Breast epithelium (tissue), 3 donors: ENCODE results near the gene HADHB.

ENCODE experiments used
- POLR2A ChIP-seq: fragments of 450-650 bp; IDR thresholded peaks from one replicate; pipeline ENCODE4 v1.6.1; 2016; ENCODE audit warnings: antibody characterized with exemption, mild to moderate bottlenecking, moderate library complexity
- POLR2AphosphoS5 ChIP-seq, 3 donors: sonication (generic); formaldehyde crosslinking; IDR thresholded peaks; one replicate each; pipeline ENCODE4 v1.6.1; 2017; ENCODE audit warnings: antibody characterized with exemption in 3 of 3
- TF ChIP-seq, protein P1 (sequence below), 3 donors: fragments of 450-650 bp; IDR thresholded peaks; one replicate each; pipeline ENCODE4 v1.5.1; 2016 to 2017; ENCODE audit warnings: antibody characterized with exemption in 3 of 3, mild to moderate bottlenecking in 3 of 3, moderate library complexity in 3 of 3

DNA sequence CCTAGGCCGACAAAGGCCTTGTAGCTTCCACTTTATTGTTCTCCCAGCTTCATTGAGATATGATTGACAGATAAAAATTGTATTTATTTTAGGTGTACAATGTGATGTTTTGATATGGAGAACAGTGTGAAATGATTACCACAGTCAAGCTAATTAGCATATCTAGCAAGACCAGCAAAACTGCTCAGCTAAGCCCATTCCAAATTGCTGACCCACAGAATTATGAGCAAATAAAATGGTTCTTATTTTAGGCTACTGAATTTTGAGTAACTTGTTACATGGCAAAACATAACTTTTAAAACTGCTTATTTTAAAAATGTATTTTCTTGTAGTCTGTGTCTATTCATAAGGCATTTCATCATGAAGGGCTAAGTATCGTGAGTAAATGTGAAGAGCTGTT is 92.6 kb downstream of the HADHB start:
- TF ChIP-seq, protein P1, sequence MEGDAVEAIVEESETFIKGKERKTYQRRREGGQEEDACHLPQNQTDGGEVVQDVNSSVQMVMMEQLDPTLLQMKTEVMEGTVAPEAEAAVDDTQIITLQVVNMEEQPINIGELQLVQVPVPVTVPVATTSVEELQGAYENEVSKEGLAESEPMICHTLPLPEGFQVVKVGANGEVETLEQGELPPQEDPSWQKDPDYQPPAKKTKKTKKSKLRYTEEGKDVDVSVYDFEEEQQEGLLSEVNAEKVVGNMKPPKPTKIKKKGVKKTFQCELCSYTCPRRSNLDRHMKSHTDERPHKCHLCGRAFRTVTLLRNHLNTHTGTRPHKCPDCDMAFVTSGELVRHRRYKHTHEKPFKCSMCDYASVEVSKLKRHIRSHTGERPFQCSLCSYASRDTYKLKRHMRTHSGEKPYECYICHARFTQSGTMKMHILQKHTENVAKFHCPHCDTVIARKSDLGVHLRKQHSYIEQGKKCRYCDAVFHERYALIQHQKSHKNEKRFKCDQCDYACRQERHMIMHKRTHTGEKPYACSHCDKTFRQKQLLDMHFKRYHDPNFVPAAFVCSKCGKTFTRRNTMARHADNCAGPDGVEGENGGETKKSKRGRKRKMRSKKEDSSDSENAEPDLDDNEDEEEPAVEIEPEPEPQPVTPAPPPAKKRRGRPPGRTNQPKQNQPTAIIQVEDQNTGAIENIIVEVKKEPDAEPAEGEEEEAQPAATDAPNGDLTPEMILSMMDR (IDR thresholded peaks at IDR 0.05): no peak
- TF ChIP-seq POLR2AphosphoS5 (IDR thresholded peaks at IDR 0.05) (no peak), POLR2A (no peak)
